ENCODE data around the gene ZNF302. TPM values are rescaled to one million over a fixed set of nuclear protein-coding genes. Genes with fewer than 3 reads are reported as not detected.

The ZNF302 gene
- total and polyA plus RNA-seq, 4 donors, result 5.8 to 18.6 (median 13.6) TPM

DNA sequence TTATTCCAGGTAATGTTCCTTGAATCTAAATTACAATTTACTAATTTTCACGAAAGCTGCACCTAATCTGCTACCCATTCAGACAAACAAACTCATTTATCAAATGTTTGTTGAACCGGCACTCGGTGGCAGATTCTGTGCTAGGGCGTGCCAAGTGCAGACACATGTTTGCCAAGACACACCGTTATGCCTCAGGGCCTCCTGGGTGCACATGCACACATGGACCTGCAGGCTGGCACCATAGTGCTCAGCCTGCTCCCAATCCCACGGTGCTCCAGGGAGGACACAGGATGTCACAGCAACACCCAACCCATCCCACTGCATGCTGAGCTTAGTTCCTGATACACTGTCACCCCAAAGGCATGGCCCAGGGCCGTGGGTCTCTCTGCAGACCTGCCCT is 8.2 kb upstream of the ZNF302 start:
- H3K4me1 ChIP-seq (ENCODE audit: control insufficient read depth in 4 of 4, insufficient read depth in 4 of 4, low read length in 3 of 4), result peaks cover 7 to 42% (median 31%) of the 10 kb centered on the region in 4 donors
- H3K36me3 ChIP-seq (ENCODE audit: control insufficient read depth in 4 of 4, insufficient read depth in 3 of 4, low read depth in 1 of 4, low read length in 3 of 4), result no peaks in the 10 kb centered on the region
- H3K9me3 ChIP-seq (ENCODE audit: control insufficient read depth in 4 of 4, low read length in 3 of 4), result no peaks in the 10 kb centered on the region
- no peak for DNase-seq (ENCODE audit: low spot score)
- H3K27me3 ChIP-seq (ENCODE audit: control insufficient read depth in 4 of 4, insufficient read depth in 4 of 4, low read length in 3 of 4), result no peaks in the 10 kb centered on the region
- no peak overlapping the region for H3K27ac ChIP-seq (ENCODE audit: low read depth in 1 of 2, low read length in 2 of 2)
- H3K4me3 ChIP-seq (ENCODE audit: low read depth in 1 of 3, low read length in 3 of 3), result no peak overlapping the region
- 38% methylated on average over 7 of the region's 7 CpGs for WGBS
- no peak for TF ChIP-seq SP1 (IDR thresholded peaks at IDR 0.05)
- TF ChIP-seq RAD21 (IDR thresholded peaks at IDR 0.05), result no peak
- no peak for TF ChIP-seq HNF4G (IDR thresholded peaks at IDR 0.05)
- no peak for TF ChIP-seq GABPA (IDR thresholded peaks at IDR 0.05 in 1 of 2, conservative IDR thresholded peaks at IDR 0.05 in 1 of 2)
- no peak for TF ChIP-seq FOXA2 (IDR thresholded peaks at IDR 0.05)
- TF ChIP-seq EGR1 (IDR thresholded peaks at IDR 0.05; ENCODE audit: low read depth in 2 of 2), result no peak
- TF ChIP-seq, protein P1, sequence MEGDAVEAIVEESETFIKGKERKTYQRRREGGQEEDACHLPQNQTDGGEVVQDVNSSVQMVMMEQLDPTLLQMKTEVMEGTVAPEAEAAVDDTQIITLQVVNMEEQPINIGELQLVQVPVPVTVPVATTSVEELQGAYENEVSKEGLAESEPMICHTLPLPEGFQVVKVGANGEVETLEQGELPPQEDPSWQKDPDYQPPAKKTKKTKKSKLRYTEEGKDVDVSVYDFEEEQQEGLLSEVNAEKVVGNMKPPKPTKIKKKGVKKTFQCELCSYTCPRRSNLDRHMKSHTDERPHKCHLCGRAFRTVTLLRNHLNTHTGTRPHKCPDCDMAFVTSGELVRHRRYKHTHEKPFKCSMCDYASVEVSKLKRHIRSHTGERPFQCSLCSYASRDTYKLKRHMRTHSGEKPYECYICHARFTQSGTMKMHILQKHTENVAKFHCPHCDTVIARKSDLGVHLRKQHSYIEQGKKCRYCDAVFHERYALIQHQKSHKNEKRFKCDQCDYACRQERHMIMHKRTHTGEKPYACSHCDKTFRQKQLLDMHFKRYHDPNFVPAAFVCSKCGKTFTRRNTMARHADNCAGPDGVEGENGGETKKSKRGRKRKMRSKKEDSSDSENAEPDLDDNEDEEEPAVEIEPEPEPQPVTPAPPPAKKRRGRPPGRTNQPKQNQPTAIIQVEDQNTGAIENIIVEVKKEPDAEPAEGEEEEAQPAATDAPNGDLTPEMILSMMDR (IDR thresholded peaks at IDR 0.05; ENCODE audit: low read depth, low read length, missing input control), result no peak
- TF ChIP-seq RXRA (IDR thresholded peaks at IDR 0.05), result no peak
- no peak for TF ChIP-seq REST (IDR thresholded peaks at IDR 0.05)
- TF ChIP-seq, protein P2, sequence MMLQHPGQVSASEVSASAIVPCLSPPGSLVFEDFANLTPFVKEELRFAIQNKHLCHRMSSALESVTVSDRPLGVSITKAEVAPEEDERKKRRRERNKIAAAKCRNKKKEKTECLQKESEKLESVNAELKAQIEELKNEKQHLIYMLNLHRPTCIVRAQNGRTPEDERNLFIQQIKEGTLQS (IDR thresholded peaks at IDR 0.05), result no peak
- no peak for TF ChIP-seq TAF1 (conservative IDR thresholded peaks at IDR 0.05)
- no peak for TF ChIP-seq FOXA1 (IDR thresholded peaks at IDR 0.05)
- TF ChIP-seq YY1 (IDR thresholded peaks at IDR 0.05), result no peak
- H3K9ac ChIP-seq (ENCODE audit: low read depth in 1 of 2, low read length in 2 of 2), result no peak overlapping the region

DNA sequence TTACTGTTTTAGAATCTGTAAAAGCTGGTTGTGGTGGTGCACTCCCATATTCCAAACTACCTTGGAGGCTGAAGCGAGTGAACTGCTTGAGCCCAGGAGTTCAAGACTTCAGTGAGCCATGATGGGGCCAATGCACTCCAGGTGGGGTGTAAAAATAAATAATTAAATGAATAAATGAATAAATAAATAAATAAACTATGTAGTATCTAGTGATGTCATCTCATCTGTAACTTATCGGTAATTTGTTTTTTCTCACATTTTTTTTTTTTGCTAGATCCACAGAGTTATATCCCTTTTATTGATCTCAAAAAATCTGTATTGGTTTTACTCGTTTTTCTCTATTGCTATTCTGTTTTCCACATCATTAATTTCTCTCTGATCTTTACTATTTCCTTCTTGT is 5.5 kb upstream of the ZNF302 start:
- no peak for TF ChIP-seq YY1 (IDR thresholded peaks at IDR 0.05)
- TF ChIP-seq FOXA2 (IDR thresholded peaks at IDR 0.05), result no peak
- TF ChIP-seq HNF4A (conservative IDR thresholded peaks at IDR 0.05), result no peak
- TF ChIP-seq, protein P3, sequence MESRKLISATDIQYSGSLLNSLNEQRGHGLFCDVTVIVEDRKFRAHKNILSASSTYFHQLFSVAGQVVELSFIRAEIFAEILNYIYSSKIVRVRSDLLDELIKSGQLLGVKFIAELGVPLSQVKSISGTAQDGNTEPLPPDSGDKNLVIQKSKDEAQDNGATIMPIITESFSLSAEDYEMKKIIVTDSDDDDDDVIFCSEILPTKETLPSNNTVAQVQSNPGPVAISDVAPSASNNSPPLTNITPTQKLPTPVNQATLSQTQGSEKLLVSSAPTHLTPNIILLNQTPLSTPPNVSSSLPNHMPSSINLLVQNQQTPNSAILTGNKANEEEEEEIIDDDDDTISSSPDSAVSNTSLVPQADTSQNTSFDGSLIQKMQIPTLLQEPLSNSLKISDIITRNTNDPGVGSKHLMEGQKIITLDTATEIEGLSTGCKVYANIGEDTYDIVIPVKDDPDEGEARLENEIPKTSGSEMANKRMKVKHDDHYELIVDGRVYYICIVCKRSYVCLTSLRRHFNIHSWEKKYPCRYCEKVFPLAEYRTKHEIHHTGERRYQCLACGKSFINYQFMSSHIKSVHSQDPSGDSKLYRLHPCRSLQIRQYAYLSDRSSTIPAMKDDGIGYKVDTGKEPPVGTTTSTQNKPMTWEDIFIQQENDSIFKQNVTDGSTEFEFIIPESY (IDR thresholded peaks at IDR 0.05), result no peak
- TF ChIP-seq, protein P2 (IDR thresholded peaks at IDR 0.05), result no peak
- TF ChIP-seq, protein P1 (IDR thresholded peaks at IDR 0.05; ENCODE audit: low read depth, low read length, missing input control), result no peak
- TF ChIP-seq REST (IDR thresholded peaks at IDR 0.05), result no peak
- no peak for TF ChIP-seq MAX (IDR thresholded peaks at IDR 0.05)
- Histone ChIP-seq H3K36me3 (ENCODE audit: control insufficient read depth in 4 of 4, insufficient read depth in 3 of 4, low read depth in 1 of 4, low read length in 3 of 4) (no peaks in the 10 kb centered on the region), H3K27me3 (ENCODE audit: control insufficient read depth in 4 of 4, insufficient read depth in 4 of 4, low read length in 3 of 4) (no peaks in the 10 kb centered on the region), H3K9me3 (ENCODE audit: control insufficient read depth in 4 of 4, low read length in 3 of 4) (no peaks in the 10 kb centered on the region), H3K4me1 (ENCODE audit: control insufficient read depth in 4 of 4, insufficient read depth in 4 of 4, low read length in 3 of 4) (peaks cover 6 to 40% (median 23%) of the 10 kb centered on the region in 4 donors), H3K4me3 (ENCODE audit: low read depth in 1 of 3, low read length in 3 of 3) (no peak overlapping the region), H3K27ac (ENCODE audit: low read depth in 1 of 2, low read length in 2 of 2) (no peak overlapping the region), H3K9ac (ENCODE audit: low read depth in 1 of 2, low read length in 2 of 2) (no peak overlapping the region)
- WGBS, result 92% methylated on average over 3 of the region's 3 CpGs
- no peak for DNase-seq (ENCODE audit: low spot score)
